ENCODE results near the gene GFRA1. TPM values are rescaled to one million over a fixed set of nuclear protein-coding genes. Genes with fewer than 3 reads are reported as not detected.
"Not testable (repeated sequence)": the region's sequence is repeated elsewhere in the genome, so short reads cannot be mapped to it uniquely, and the experiment has no call there.

Gene GFRA1
- total RNA-seq, 1 donor from 2014 or later: 122 TPM

DNA sequence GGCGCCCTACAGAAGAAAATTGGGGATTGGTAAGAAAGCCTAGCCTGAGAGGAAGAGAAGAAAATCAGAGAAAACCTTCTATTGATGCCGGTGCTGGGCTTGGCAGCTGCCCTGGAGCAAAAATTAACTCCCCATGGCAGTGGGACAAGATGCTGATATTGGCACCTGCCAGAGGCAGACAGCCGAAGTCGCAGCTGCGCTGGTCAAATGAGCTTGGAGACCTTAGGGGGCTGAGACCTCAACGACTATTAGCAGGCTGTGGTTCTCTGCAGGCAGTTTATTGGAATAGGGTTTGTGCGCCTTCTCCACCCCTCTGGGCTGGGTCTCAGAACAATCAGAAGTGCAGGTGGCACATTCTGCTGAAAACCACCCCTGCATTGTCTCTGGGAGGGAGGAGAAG lies 213.7 kb downstream of the GFRA1 start:
- DNase-seq: peak; percentile 62

DNA sequence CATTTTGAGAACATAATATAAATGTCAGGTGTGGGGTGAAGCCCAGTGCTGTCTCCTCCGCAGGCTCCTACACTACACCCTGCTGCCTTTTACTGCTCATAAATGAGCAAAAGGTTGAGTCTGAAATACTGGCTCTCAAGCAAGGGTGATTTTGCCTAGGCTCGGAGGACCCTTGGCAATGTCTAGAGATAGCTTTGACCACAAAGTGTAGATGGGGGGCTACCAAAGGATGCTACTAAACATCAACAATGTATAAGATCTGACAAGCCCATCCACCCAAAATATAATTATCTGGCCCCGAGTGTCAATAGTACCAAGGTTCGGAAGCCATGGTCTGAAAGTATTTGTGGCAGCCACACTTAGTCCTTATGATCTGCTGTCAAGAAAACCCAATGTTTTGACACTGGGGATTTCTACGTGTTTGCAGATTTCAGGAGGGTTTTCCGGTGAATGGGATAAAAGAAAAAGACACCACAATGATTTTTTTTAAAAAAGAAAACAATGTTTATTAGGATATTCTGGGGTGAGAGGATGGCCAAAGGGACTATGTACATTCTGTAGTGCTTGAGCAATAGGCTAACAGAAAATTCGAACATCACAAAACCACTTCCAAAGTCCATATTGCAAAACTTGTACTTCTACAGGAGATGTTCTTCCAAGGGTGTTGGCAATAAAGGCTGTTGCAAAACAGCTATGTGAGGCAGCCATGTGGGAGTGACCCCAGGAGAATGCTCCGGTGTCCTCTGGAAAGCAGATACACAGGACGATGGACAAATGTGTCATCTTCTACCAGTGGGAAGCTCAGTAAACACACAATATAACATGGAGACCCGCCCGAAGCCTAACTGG lies 216.3 kb downstream of the GFRA1 start:
- no peak for DNase-seq

DNA sequence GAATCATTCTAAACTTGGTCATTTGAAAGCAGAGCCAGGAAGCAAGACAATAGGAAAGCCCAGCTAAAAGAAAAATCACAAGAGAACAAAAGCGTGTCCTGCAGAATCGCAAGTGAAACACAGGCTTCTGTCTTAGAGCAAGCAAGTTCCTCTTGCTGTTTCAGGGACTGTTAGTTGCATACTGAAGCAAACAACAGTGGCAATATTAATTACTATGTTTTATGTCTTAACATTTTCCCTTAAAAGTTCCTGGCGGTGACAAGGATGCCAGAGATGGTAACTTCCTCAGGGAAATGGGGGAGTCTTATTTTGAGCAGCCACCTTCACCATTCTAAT lies 217.1 kb downstream of the GFRA1 start:
- no peak for DNase-seq

DNA sequence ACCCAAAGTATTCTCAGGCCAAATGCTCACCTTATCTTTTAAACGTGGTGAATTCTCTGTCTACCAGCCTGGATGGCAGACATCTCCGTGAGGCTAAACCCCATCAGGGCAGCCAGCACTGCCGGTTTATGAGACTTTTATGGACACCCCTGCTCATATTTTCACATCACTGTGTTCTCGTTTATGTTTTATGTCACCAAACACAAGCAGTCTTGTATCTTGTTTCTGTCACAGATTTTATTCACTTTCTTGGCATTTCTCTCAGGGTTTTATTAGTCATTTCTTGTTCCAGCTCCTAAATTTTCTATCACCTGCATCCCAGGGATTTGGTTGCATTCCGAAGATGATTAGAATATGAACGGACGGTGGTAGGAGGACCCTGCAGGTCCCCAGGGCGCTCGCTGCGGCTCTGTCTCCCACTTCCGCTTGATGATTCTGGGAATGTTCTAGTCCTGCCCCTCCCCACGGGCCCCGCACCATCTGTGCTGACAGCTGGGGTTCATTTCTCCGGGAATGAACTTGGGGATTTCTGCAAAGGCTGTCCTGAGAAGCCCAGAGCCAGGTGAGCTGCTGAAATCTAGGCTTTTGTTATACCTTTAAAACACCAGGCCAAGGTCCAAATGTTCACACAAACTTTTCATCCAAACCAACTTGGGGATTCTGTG lies 217.6 kb downstream of the GFRA1 start:
- peak; percentile 85 for DNase-seq

DNA sequence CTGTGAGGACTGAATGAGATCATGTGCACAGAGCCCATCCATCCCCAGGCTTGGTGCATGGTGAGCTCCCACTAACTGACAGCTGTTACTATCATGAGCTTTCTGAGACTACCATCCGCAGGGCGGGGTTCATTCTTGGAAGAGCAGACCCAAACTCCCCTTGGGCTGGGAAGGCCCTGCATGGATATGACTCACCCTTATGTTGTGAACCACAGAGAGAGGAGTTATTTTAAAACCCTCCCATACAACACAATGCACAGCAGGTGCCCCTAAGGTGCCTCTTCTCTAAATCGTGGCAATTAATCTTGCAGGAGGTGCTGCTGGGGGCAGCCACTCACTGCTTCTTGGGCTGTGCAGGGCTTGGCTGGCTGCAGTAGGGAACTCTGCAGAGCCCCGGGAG lies 219.1 kb downstream of the GFRA1 start:
- DNase-seq: peak; percentile 49

DNA sequence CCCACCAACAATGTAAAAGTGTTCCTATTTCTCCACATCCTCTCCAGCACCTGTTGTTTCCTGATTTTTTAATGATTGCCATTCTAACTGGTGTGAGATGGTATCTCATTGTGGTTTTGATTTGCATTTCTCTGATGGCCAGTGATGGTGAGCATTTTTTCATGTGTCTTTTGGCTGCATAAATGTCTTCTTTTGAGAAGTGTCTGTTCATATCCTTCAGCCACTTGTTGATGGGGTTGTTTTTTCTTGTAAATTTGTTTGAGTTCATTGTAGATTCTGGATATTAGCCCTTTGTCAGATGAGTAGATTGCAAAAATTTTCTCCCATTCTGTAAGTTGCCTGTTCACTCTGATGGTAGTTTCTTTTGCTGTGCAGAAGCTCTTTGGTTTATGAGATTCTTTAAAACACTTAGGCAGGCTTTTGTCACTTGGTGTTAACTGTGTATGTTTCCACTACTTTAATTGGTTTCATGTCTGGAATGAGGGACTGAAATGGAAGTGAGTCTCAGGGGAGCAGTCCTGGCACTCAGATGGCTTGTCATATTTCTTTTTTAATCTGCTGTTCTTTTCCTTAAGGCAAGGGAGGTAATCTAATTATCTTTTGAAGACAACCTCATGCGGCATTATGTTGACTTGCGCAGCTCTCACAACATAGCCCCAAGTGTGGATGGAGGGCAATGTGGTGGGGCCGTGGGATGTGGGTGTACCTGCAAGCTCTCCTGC lies 219.8 kb downstream of the GFRA1 start:
- DNase-seq: not testable (repeated sequence)

DNA sequence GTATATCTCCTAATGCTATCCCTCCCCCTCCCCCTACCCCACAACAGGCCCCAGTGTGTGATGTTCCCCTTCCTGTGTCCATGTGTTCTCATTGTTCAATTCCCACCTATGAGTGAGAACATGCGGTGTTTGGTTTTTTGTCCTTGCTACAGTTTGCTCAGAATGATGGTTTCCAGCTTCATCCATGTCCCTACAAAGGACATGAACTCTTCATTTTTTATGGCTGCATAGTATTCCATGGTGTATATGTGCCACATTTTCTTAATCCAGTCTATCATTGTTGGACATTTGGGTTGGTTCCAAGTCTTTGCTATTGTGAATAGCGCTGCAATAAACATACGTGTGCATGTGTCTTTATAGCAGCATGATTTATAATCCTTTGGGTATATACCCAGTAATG lies 220.5 kb downstream of the GFRA1 start:
- DNase-seq: not testable (repeated sequence)

DNA sequence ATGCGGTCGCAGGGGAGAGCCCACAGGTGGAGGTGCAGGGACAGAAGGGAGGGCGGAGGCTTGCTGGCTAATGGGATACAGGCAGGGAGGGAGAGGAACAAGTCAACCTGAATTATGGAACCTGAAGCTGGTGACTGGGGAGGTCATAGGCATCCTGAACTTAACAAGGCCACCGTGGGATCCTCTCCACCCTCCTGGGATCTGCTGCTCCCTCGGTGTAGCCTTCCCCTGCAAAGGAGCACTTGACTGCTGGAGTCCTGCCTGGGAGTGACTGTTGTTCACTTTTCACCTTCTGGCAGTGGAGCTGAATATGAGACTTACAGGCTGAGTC lies 223.1 kb downstream of the GFRA1 start:
- no peak for DNase-seq

DNA sequence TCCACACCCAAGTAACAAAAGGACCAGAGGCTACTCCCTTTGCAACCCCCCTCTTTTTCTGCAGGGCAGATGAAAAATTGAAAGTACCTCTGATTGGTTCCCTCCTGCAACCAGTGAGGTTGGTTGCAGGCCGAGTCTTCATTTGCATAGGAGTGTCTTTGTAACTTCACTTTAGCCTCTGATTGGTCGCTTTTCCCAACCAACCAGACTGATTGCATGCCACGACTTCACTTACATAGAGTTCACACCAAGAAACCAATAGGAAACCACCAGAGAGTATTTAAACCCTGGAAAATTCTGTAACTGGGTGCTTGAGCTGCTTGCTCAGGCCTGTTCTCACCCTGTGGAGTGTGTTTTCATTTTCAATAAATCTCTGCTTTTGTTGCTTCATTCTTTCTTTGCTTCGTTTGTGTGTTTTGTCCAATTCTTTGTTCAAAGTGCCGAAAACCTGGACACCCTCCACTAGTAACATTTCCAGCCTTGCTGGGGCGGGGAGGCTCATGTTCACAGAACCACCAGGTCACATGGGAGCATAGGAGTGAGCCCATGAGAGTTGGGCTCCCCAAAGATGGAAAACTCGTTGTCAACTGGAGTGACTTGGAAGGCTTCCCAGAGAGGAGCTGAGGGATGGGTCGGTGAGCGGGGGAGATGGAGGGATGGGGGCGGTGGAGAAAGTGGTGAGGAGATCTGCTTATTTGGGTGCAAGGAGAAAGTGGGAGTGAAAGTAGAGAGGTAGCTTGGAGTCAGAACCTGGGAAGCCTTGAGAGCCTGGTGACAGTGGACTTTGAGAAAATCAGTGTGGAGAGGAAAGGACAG lies 223.6 kb downstream of the GFRA1 start:
- no peak for DNase-seq

DNA sequence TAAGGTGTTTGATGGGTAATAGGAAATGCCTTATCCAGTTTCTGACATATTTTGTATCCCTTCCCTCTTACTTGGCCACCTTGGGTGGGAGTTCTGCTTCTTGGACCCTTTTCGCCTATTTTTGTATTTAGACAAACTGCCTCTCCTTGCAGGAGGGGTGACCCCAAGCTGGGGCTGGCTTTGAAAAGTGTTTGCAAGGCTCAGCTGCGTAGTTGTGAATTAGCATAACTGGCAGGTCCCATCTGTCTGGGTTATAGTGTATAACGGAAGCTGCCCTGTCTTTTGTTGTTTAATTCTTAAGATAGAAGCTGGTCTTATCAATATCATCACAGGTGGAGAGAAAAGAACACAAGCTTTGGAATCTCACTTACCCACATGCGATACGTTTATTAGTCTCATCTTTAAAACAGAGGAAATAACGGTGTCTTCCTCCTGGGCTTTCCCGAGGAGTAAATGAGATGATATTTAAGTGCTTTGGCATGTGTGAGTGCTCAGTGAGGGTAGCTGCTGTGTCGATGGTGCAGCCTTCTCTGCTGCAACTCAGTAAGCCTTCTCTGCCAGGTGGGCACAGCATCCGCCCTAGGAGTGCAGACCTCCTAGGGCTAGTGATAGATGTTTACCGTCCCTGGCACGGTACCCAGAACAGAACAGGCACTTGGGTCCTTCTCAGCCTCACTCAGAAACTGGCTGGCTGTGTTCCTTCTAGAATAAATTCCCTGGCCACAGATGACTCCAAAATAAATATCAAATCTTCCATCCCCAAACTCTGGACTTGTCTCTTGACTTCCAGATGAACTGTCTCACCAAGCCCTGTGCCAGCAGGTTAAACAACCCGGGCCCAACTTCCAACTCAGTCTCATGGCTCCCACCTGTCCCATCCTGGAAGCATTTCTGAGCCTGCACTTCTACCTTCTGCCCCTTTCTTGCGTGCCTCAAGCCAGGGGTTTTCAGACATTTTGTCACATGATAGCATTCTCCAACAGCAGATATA lies 227.3 kb downstream of the GFRA1 start:
- DNase-seq: no peak

DNA sequence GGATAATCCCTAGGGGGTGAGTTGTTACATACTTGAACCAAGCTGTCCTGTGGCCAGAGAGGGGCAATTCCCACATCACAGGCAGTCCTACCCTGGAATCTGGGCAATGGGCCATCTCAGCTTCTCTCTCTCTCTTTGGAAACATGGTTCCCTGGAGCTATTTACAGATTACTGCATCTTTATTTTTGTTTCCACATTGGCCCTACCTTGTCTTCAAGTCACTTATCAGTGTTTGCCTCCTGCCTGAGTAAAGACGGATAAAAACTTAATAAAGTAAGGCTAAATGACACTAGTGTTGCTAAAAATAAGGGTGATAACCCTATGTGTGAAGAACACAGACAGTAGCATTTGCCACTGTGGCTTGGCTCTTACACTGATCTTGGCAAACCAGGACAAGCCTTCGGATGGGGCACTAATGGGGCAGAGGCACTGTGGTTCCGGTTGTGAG lies 228.2 kb downstream of the GFRA1 start:
- peak; percentile 43 for DNase-seq

DNA sequence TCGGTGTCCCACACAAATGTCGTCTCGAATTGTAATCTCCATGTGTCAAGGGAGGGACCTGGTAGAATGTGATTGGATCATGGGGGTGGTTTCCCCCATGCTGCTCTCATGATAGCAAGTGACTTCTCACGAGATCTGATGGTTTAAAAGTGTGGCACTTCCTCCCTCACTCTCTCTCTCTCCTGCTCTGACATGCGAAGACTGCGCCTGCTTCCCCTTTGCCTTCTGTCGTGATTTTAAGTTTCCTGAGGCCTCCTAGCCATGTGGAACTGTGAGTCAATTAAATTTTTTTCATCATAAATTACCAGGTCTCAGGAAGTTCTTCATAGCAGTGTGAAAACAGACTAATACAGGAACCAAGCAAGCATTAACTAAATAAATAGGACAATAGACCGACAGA lies 229.1 kb downstream of the GFRA1 start:
- no peak for DNase-seq

DNA sequence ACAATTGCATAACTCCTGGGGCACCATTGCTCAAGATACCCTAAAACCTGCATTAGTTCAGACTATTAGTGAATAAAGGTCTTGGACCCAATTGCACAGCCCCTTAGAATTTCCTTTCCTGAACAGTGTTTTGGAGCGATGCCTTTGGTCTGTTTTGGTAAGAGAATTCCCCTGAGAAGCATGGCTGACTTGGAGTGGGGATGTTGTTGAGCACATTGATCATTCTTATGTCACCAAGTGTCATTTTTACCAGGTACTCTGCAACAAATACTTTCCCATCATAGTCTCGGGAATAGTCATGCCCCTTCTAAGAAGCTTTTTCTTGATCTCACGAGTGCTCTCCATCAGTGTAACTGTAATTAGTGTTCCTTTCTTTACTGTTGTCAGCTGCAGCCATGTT lies 229.7 kb downstream of the GFRA1 start:
- no peak for DNase-seq

DNA sequence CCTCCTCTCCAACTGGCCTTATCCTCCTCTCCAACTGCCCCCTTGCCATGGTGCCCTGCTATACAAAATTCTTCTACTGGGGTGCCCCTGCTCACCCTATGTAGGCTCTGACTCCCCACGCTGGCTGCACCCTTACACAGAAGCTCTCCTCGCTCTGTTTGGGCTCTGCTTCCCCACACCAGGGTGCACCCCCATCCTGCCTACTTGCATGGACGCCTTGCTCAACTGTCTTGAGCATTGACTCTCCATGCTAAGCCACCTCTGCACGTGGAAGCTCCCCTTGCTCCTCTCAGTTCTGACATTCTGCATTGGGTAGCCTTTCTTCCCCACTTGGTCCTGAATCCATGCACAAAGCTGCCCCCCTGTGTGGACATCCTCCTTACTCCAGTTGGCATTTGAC lies 231.1 kb downstream of the GFRA1 start:
- no peak for DNase-seq

DNA sequence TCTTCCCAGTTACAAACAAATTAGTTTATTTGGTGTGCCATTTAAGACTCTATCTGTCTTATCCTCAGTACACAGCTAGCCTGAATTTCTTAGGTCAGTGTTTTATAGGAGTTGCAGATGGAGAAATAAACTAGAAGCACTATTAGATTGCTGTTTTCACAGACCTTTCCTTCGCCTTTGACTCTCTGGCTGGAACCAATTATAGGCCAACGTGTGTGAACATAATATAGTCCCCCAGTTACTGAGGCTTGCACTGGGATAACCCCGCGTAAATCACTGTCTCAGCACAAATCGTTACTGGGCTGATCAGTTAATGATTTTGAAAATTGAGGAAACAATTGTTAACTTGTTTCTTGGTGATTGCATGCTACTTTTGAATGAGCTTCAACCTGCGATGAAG lies 233.4 kb downstream of the GFRA1 start:
- no peak for DNase-seq

DNA sequence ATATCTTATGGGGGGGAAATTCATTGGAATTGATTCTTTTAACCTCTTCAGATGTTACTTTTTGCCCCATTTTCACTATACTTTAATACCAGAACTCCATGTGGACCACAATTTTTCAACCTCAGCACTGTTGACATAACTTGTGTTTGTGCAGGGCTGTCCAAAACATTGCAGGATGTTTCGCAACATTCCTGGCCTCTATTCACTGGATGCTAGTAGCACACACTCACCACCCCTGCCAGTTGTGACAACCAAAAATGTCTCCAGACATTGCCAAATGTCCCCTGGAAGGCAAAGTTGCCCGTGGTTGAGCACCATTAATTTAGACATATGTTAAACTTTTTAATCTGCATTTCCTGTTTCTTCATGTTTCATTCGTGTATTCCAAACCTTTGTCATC lies 234.7 kb downstream of the GFRA1 start:
- no peak for DNase-seq

DNA sequence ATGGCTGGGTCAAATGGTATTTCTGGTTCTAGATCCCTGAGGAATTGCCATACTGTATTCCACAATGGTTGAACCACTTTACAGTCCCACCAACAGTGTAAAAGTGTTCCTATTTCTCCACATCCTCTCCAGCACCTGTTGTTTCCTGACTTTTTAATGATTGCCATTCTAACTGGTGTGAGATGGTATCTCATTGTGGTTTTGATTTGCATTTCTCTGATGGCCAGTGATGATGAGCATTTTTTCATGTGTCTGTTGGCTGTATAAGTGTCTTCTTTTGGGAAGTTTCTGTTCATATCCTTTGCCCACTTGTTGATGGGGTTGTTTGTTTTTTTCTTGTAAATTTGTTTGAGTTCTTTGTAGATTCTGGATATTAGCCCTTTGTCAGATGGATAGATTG lies 237.6 kb downstream of the GFRA1 start:
- not testable (repeated sequence) for DNase-seq

DNA sequence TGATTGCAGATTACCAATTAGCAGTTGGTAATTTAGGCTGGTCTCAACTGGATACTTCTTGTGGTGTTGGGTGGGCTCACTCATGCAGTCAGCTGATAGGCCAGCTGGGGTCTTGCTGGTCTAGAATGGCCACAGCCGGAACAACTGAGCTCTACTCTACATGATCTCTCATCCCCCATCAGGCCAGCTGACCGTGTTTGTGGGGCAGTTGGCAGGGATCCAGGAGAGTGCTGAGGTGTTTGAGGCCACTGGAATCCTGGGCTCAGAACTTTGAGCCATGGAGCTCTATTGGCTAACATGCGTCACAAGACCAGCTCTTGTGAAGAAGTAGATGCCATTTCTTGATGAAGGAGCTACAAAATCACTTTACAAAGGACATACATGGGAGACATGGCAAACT lies 242.4 kb downstream of the GFRA1 start:
- no peak for DNase-seq

DNA sequence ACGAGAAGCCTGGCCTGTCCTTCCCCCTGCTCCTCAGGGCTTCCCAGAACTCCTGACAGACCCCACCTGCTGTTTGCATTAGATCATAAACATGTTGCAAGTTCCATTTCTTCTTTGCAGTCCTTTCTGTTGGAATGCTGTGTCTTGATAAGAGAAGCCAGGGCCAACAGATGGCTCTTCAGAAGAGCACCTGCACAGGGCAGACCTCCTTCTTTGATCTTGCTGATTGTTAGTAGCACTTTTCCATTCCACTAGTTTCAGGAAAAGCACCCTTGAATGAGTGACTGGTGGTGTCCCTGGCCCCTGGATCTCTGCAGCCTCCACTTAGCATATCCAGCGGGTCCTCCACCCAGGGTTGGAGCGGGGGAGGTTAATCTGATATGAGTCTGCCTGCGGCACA lies 243.2 kb downstream of the GFRA1 start:
- DNase-seq: no peak

DNA sequence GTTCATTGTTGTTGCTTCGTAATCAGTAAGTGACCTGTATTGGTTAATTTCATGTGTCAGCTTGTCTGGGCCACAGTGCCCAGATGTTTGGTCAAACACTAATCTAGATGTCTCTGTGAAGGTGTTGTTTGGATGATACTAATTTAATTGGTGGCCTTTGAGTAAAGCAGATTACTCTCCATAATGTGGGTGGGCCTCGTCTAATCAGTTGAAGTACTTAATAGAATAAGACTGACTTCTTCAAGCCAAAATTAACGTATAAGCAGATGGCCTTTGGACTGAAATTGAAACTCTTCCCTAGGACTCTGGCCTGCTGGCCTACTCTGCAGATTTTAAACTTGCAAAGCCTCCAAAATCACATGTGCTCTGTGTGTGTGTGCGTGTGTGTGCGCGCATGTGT lies 245.7 kb downstream of the GFRA1 start:
- DNase-seq: no peak

DNA sequence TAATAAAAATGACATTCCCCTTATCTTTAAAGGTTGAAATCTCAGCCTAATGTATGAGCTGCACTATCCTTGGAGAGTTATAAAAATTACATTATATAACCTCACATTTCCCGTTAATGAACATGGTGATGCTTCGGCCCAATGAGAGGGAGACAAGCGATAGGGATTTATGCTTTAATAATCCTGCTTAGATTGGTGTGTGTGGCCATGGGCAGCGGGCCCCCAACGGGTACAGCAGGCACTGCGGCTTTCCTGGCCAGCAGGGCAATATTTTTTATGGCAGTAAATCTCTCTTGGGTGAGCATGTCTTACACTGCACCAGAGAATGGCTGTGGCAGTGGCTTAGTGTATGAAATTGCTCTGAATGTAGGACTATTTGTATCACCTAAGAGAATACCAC lies 246.3 kb downstream of the GFRA1 start:
- DNase-seq: no peak
